A549 (cell line): ENCODE data around the gene INSYN2B. TPM values are rescaled to one million over a fixed set of nuclear protein-coding genes. Genes with fewer than 3 reads are reported as not detected.
A peak's percentile ranks its signal among the peaks of the same experiment; 100 is the strongest.

Experiments
- ATAC-seq, 2 experiments: fragments of 200-7000 bp in 1 of 2; fragments of >200 bp in 1 of 2; cut with Nextera tagmentation in 1 of 2; cut with Tn5 transposase in 1 of 2; 3 replicates each; pipeline versions ENCODE4 v1.8.0 to v1.9.1; 2018 to 2020; ENCODE audit warnings: mild to moderate bottlenecking in 1 of 2, moderate library complexity in 1 of 2
- CTCF ChIA-PET: fragments of 300-600 bp; sonication (Branson Sonifier 250); formaldehyde crosslinking; extraction: SDS; loops from one replicate; lab custom pipeline; 2021; ENCODE audit warnings: antibody characterized with exemption, inconsistent platforms; lab: Yijun Ruan, JAX
- POLR2A ChIA-PET: fragments of 350-600 bp; formaldehyde crosslinking; extraction: SDS; loops from one replicate; lab custom pipeline; 2021; ENCODE audit warnings: antibody characterized with exemption, inconsistent platforms; lab: Yijun Ruan, JAX
- DNase-seq, 2 experiments: peaks; one replicate each; pipeline versions ENCODE4 v3.0.0 to v3.0.0-alpha.2; 2011 to 2016; ENCODE audit warnings: low read depth in 1 of 2, low spot score in 1 of 2
- FAIRE-seq: peaks from 2 replicates; lab custom pipeline; 2011; peaks lifted over from hg19 to GRCh38; lab: Jason Lieb, UNC
- H3K27ac ChIP-seq, 2 experiments: fragments of >200 bp; sonication (Bioruptor Twin); formaldehyde crosslinking; 3 replicates each; pipeline ENCODE4 v1.5.1; 2016 to 2017
- H3K4me1 ChIP-seq: fragments of >200 bp; sonication (Bioruptor Twin); formaldehyde crosslinking; 3 replicates; pipeline ENCODE4 v1.6.1; 2016
- H3K4me2 ChIP-seq: fragments of >200 bp; sonication (Bioruptor Twin); formaldehyde crosslinking; 3 replicates; pipeline ENCODE4 v1.6.1; 2016
- H3K4me3 ChIP-seq: fragments of >200 bp; sonication (Bioruptor Twin); formaldehyde crosslinking; 3 replicates; pipeline ENCODE4 v1.5.1; 2016
- H3K9me3 ChIP-seq: fragments of >200 bp; sonication (Bioruptor Twin); formaldehyde crosslinking; 3 replicates; pipeline ENCODE4 v1.6.1; 2016
- BHLHE40 ChIP-seq: IDR thresholded peaks from 2 replicates; pipeline ENCODE4 v1.6.1; 2012; ENCODE audit warnings: low read depth, low read length, inconsistent platforms
- CBX2 ChIP-seq: fragments of 200-600 bp; sonication (generic); IDR thresholded peaks from 2 replicates; pipeline ENCODE4 v1.6.1; 2016; ENCODE audit warnings: low read depth, mild to moderate bottlenecking, borderline replicate concordance
- CBX8 ChIP-seq: fragments of 200-600 bp; sonication (generic); IDR thresholded peaks from 2 replicates; pipeline ENCODE4 v1.6.1; 2016
- CEBPB ChIP-seq, 2 experiments: fragments of >200 bp in 1 of 2; sonication (Bioruptor Twin) in 1 of 2; formaldehyde crosslinking in 1 of 2; IDR thresholded peaks; 2 replicates each; pipeline ENCODE4 v1.6.1; 2012 to 2016
- CHD2 ChIP-seq: fragments of 150-350 bp; IDR thresholded peaks from 2 replicates; pipeline ENCODE4 v1.6.1; 2014; ENCODE audit warnings: low read length; ENCODE audit not compliant: partially characterized antibody
- E2F6 ChIP-seq: IDR thresholded peaks from 2 replicates; pipeline ENCODE4 v1.6.1; 2012; ENCODE audit warnings: low read depth, borderline replicate concordance
- EHF ChIP-seq: fragments of 250-450 bp; sonication (Bioruptor Pico); IDR thresholded peaks from 2 replicates; pipeline ENCODE4 v1.5.0; 2020; ENCODE audit warnings: mild to moderate bottlenecking
- ELK1 ChIP-seq: fragments of 150-350 bp; IDR thresholded peaks from 2 replicates; pipeline ENCODE4 v1.6.1; 2014; ENCODE audit warnings: low read depth, mild to moderate bottlenecking, low read length
- FOSL2 ChIP-seq, 2 experiments: fragments of 450-650 bp in 1 of 2; fragments of >200 bp in 1 of 2; sonication (Bioruptor Twin) in 1 of 2; formaldehyde crosslinking; IDR thresholded peaks; 2 replicates each; pipeline versions ENCODE4 v1.5.0 to v1.6.1; 2016 to 2020; ENCODE audit warnings: mild to moderate bottlenecking in 1 of 2, moderate library complexity in 1 of 2
- GATA3 ChIP-seq: IDR thresholded peaks from 2 replicates; pipeline ENCODE4 v1.6.1; 2012; ENCODE audit warnings: borderline replicate concordance
- HDAC2 ChIP-seq: fragments of 200-600 bp; sonication (generic); IDR thresholded peaks from 2 replicates; pipeline ENCODE4 v1.6.1; 2016
- HES2 ChIP-seq: fragments of >200 bp; sonication (Bioruptor Twin); formaldehyde crosslinking; IDR thresholded peaks from 2 replicates; pipeline ENCODE4 v1.6.1; 2016
- HMGXB4 ChIP-seq: fragments of 250-450 bp; sonication (Bioruptor Pico); IDR thresholded peaks from 2 replicates; pipeline ENCODE4 v1.5.0; 2021; ENCODE audit warnings: mild to moderate bottlenecking, moderate library complexity, borderline replicate concordance
- HOXB13 ChIP-seq: fragments of 250-450 bp; sonication (Bioruptor Pico); IDR thresholded peaks from 2 replicates; pipeline ENCODE4 v1.5.0; 2020; ENCODE audit warnings: low read depth, mild to moderate bottlenecking, moderate library complexity
- JUN ChIP-seq, 2 experiments: fragments of >200 bp; sonication (Bioruptor Twin); formaldehyde crosslinking; IDR thresholded peaks; 2 replicates in 1 of 2; 3 replicates in 1 of 2; pipeline ENCODE4 v1.6.1; 2016 to 2017
- JUNB ChIP-seq: fragments of >200 bp; sonication (Bioruptor Twin); formaldehyde crosslinking; IDR thresholded peaks from 2 replicates; pipeline ENCODE4 v1.6.1; 2016
- MAFK ChIP-seq: fragments of 450-650 bp; IDR thresholded peaks from 2 replicates; pipeline ENCODE4 v1.6.1; 2014; ENCODE audit not compliant: partially characterized antibody
- MAX ChIP-seq: IDR thresholded peaks from 2 replicates; pipeline ENCODE4 v1.6.1; 2012
- PHF8 ChIP-seq: fragments of 200-600 bp; sonication (generic); IDR thresholded peaks from 2 replicates; pipeline ENCODE4 v1.6.1; 2016; ENCODE audit warnings: low read depth, mild to moderate bottlenecking, antibody characterized with exemption, moderate library complexity, borderline replicate concordance
- POLR2A ChIP-seq: IDR thresholded peaks from 2 replicates; pipeline ENCODE4 v1.6.1; 2012; ENCODE audit warnings: mild to moderate bottlenecking, low read length
- RAD21 ChIP-seq, 2 experiments: fragments of >200 bp in 1 of 2; sonication (Bioruptor Twin) in 1 of 2; formaldehyde crosslinking in 1 of 2; IDR thresholded peaks in 1 of 2; conservative IDR thresholded peaks in 1 of 2; 2 replicates in 1 of 2; 3 replicates in 1 of 2; pipeline ENCODE4 v1.6.1; 2012 to 2018; ENCODE audit warnings: inconsistent platforms in 1 of 2
- RCOR1 ChIP-seq: fragments of 150-350 bp; IDR thresholded peaks from 2 replicates; pipeline ENCODE4 v1.6.1; 2014; ENCODE audit warnings: antibody characterized with exemption, low read length, low read depth
- SMC3 ChIP-seq: fragments of >200 bp; sonication (Bioruptor Twin); formaldehyde crosslinking; IDR thresholded peaks from 3 replicates; pipeline ENCODE4 v1.6.1; 2018; ENCODE audit warnings: inconsistent platforms
- ZNF302 ChIP-seq: fragments of 250-450 bp; sonication (Bioruptor Pico); IDR thresholded peaks from 2 replicates; pipeline ENCODE4 v1.9.0; 2021; ENCODE audit warnings: inconsistent platforms, mild to moderate bottlenecking, moderate library complexity
- WGBS: methylation state at CpG from one replicate; pipeline ENCODE4 v1.1.6; 2017; ENCODE audit errors: missing lambda C conversion rate; 5-methylcytosine and 5-hydroxymethylcytosine counted together
- polyA plus RNA-seq, 4 experiments: library from polyadenylated mRNA; depleted of rRNA in 3 of 4; stranded (reverse); fragments of >200 nt; fragmentation: RNase III in 1 of 4; extraction: RNeasy Plus Mini Kit Qiagen cat#74134 plus additional on column Dnase treatment in 1 of 4; gene quantifications; 2 replicates in 3 of 4; 3 replicates in 1 of 4; pipeline ENCODE4 v1.2.3, GENCODE V29; 2011 to 2017

INSYN2B gene
- polyA plus RNA-seq, 2 of the 4 experiments (the other 2 are of a cell fraction) = 0.26 to 0.46 TPM

GRCh38 chr5:169973056-169973455, 7.2 kb downstream of the INSYN2B start:
- POLR2A ChIA-PET = no interaction called here
- Histone ChIP-seq H3K4me3 (no peak overlapping the region), H3K4me2 (no peak overlapping the region), H3K9me3 (no peaks in the 10 kb centered on the region), H3K4me1 (peaks cover 34% of the 10 kb centered on the region), H3K27ac (0 out of 6 replicates have a peak overlapping the region, but pooled peaks of 1 of the 2 experiments have one; percentile 15)
- WGBS = 67% methylated on average over 3 of the region's 3 CpGs
- TF ChIP-seq PHF8 = no peak
- TF ChIP-seq EHF (CRISPR knock-in tag) = no peak
- no peak for TF ChIP-seq SMC3
- no peak for TF ChIP-seq HOXB13
- TF ChIP-seq CHD2 = no peak
- no peak for TF ChIP-seq HMGXB4
- no peak for TF ChIP-seq JUN (IDR thresholded peaks at IDR 0.05)
- no peak for TF ChIP-seq POLR2A
- no peak for TF ChIP-seq HES2
- no peak for TF ChIP-seq CBX8
- FAIRE-seq (no peak), DNase-seq (no peak), ATAC-seq (no peak)
- CTCF ChIA-PET = interaction anchor here (0.8 to 1.4 kb wide), 3 partner anchors 8 to 271 kb away, joined by 3 to 5 read pairs (median 3); no protein-coding TSS in a partner anchor

GRCh38 chr5:169971780-169972179, 8.5 kb downstream of the INSYN2B start:
- DNase-seq (no peak), FAIRE-seq (no peak), ATAC-seq (no peak)
- WGBS = 85% methylated on average over 1 of the region's 1 CpG
- POLR2A ChIA-PET = interaction anchor here (0.7 kb wide), 2 partner anchors 21 to 210 kb away, joined by 6 read pairs; no protein-coding TSS in a partner anchor
- Histone ChIP-seq H3K4me2 (peak overlapping the region; percentile 69), H3K9me3 (no peaks in the 10 kb centered on the region), H3K27ac (peak overlapping the region; percentile 56 to 84), H3K4me1 (peaks cover 24% of the 10 kb centered on the region)
- CTCF ChIA-PET = interaction anchor here (1.0 to 5.1 kb wide), 6 partner anchors 9 to 1292 kb away, joined by 3 to 59 read pairs (median 7); partner anchors contain the start of gene INSYN2B
- TF ChIP-seq ZNF302 (CRISPR knock-in tag) = no peak
- TF ChIP-seq HES2 = no peak
- no peak for TF ChIP-seq ELK1
- TF ChIP-seq RCOR1 = no peak
- TF ChIP-seq, all 56 proteins: peak for 0
- no peak overlapping the region for H3K4me3 ChIP-seq

GRCh38 chr5:169970911-169971765, 9.2 kb downstream of the INSYN2B start:
- ChIA-PET POLR2A (interaction anchor here (0.6 to 1.3 kb wide), 5 partner anchors 22 to 275 kb away, joined by 3 to 6 read pairs (median 6); no protein-coding TSS in a partner anchor), CTCF (interaction anchor here (1.0 to 5.1 kb wide), 6 partner anchors 9 to 1292 kb away, joined by 3 to 59 read pairs (median 6); partner anchors contain the start of gene INSYN2B)
- FAIRE-seq (no peak), DNase-seq (peak; percentile 78 to 79), ATAC-seq (peak; percentile 86 to 93)
- Histone ChIP-seq H3K4me3 (no peak overlapping the region), H3K4me2 (peak overlapping the region; percentile 69), H3K27ac (peak overlapping the region; percentile 56 to 84), H3K9me3 (no peaks in the 10 kb centered on the region), H3K4me1 (peaks cover 21% of the 10 kb centered on the region)
- 15% methylated on average over 7 of the region's 8 CpGs for WGBS
- TF ChIP-seq FOSL2 (IDR thresholded peaks at IDR 0.05) (peak; percentile 20; the same call in 1 of the 2 replicates), FOSL2 (CRISPR knock-in tag; IDR thresholded peaks at IDR 0.05) (peak; percentile 69), MAFK (peak; percentile 5), GATA3 (peak; percentile 17; the same call in 1 of the 2 replicates), MAX (peak; percentile 56; the same call in 1 of the 2 replicates), JUNB (peak; percentile 40; the same call in 1 of the 2 replicates), E2F6 (no peak), JUN (IDR thresholded peaks at IDR 0.05) (peak in 1 of 2 experiments; percentile 39; a peak in 1 of 5 replicates), CEBPB (IDR thresholded peaks at IDR 0.05) (peak in 1 of 2 experiments; percentile 8; a peak in 1 of 4 replicates), RAD21 (conservative IDR thresholded peaks at IDR 0.05 in 1 of 2, IDR thresholded peaks at IDR 0.05 in 1 of 2) (0 out of 5 replicates have a peak, but pooled peaks of 1 of the 2 experiments have one; percentile 4), HDAC2 (no peak), BHLHE40 (peak; percentile 80), SMC3 (no peak), CBX2 (no peak)
- TF ChIP-seq, all 56 proteins: peak for 9
